ENCODE data around the gene SGO2.
"Not testable (repeated sequence)": the region's sequence is repeated elsewhere in the genome, so short reads cannot be mapped to it uniquely, and the experiment has no call there.

SGO2 gene

DNA sequence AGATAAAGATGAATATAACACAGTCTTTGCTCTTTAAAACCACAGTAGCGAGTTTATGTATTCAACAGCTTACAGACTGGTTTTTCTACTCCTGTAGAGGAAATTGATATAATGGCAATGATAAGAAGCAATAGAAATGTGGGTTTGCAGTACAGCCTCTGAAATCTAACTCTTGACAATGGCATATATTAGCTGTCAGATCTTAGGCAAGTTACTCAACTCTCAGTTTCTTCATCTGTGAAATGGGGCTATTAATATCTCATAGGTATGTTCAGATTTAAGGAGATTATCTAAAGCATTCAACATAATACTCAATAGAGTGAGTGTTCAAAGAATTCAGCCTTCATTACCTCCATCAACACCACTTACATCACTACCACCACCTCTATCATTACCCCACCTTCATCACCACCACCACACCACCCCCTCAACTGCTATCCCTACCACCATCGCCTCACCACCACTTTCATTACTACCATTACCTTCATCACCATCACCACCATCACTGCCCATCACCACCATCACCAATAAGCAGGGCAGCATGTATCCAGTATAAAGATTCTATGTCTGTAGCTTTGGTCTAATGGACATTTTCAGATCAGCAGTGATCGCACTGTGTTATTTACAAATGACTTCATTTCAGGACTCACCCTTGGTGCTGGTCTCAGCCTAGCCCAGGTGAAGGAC, 82.5 kb downstream of the SGO2 start:
- Histone ChIP-seq H2BK15ac (ENCODE audit: low read length) (no peak overlapping the region), H3K4me1 (ENCODE audit: control insufficient read depth in 2 of 2, insufficient read depth in 1 of 2, low read depth in 1 of 2, low read length in 2 of 2) (no peaks in the 10 kb centered on the region), H3K79me1 (ENCODE audit: low read depth, low read length) (no peaks in the 10 kb centered on the region), H3K27me3 (ENCODE audit: control insufficient read depth in 3 of 3, insufficient read depth in 3 of 3, low read depth in 1 of 3, low read length in 3 of 3) (peaks cover 0 to 4% (median 0%) of the 10 kb centered on the region in 3 experiments), H3K23ac (ENCODE audit: low read depth, low read length, poor library complexity) (no peak overlapping the region), H2BK5ac (ENCODE audit: low read length) (no peak overlapping the region), H3K4me2 (ENCODE audit: insufficient read depth, low read length, poor library complexity, severe bottlenecking) (no peak overlapping the region), H3K4me3 (ENCODE audit: low read length in 2 of 2) (no peak overlapping the region), H4K8ac (ENCODE audit: low read depth, low read length) (no peak overlapping the region), H3K18ac (ENCODE audit: low read length) (no peak overlapping the region), H3K4ac (ENCODE audit: low read length) (no peak overlapping the region), H3K14ac (ENCODE audit: low read length) (no peak overlapping the region), H3K9ac (ENCODE audit: low read depth, low read length, poor library complexity) (no peak overlapping the region), H3K27ac (replicated peaks; ENCODE audit: low read length) (no peak overlapping the region), H3K9me3 (replicated peaks in 1 of 2; ENCODE audit: control insufficient read depth in 2 of 2, insufficient read depth in 1 of 2, low read depth in 1 of 2, low read length in 2 of 2) (no peaks in the 10 kb centered on the region), H4K91ac (ENCODE audit: low read depth, low read length, poor library complexity) (no peak overlapping the region), H2BK120ac (ENCODE audit: low read depth, low read length) (no peak overlapping the region), H2AK5ac (ENCODE audit: low read depth, low read length) (no peak overlapping the region), H2AFZ (ENCODE audit: low read length) (no peak overlapping the region), H2BK12ac (ENCODE audit: low read length) (no peak overlapping the region), H3K36me3 (replicated peaks in 1 of 2; ENCODE audit: control insufficient read depth in 2 of 2, insufficient read depth in 2 of 2, low read length in 2 of 2) (no peaks in the 10 kb centered on the region)
- WGBS, 2 donors (ENCODE audit: extremely low coverage in 2 of 2, insufficient read length in 2 of 2, insufficient replicate concordance in 1 of 2), result 100% methylated on average over 1 of the region's 3 CpGs; no CpG with 5 or more reads in 1 of the 2 donors
- no peak for DNase-seq (ENCODE audit: low spot score)

- no peaks in the 10 kb centered on the region for H3K9me3 ChIP-seq (replicated peaks in 1 of 2; ENCODE audit: control insufficient read depth in 2 of 2, insufficient read depth in 1 of 2, low read depth in 1 of 2, low read length in 2 of 2)
- no peaks in the 10 kb centered on the region for H3K4me1 ChIP-seq (ENCODE audit: control insufficient read depth in 2 of 2, insufficient read depth in 1 of 2, low read depth in 1 of 2, low read length in 2 of 2)
- H3K4me2 ChIP-seq (ENCODE audit: insufficient read depth, low read length, poor library complexity, severe bottlenecking), result no peak overlapping the region
- no peaks in the 10 kb centered on the region for H3K27me3 ChIP-seq (ENCODE audit: control insufficient read depth in 3 of 3, insufficient read depth in 3 of 3, low read depth in 1 of 3, low read length in 3 of 3)
- H4K8ac ChIP-seq (ENCODE audit: low read depth, low read length), result no peak overlapping the region
- H3K4me3 ChIP-seq (ENCODE audit: low read length in 2 of 2), result no peak overlapping the region
- H3K36me3 ChIP-seq (replicated peaks in 1 of 2; ENCODE audit: control insufficient read depth in 2 of 2, insufficient read depth in 2 of 2, low read length in 2 of 2), result no peaks in the 10 kb centered on the region
- no peak overlapping the region for H2BK12ac ChIP-seq (ENCODE audit: low read length)
- H2BK5ac ChIP-seq (ENCODE audit: low read length), result no peak overlapping the region
- no peak overlapping the region for H4K91ac ChIP-seq (ENCODE audit: low read depth, low read length, poor library complexity)
- no peak overlapping the region for H3K4ac ChIP-seq (ENCODE audit: low read length)
- no peaks in the 10 kb centered on the region for H3K79me1 ChIP-seq (ENCODE audit: low read depth, low read length)
- no peak overlapping the region for H3K18ac ChIP-seq (ENCODE audit: low read length)
- H3K23ac ChIP-seq (ENCODE audit: low read depth, low read length, poor library complexity), result no peak overlapping the region
- DNase-seq (ENCODE audit: low spot score), result no peak
- no peak overlapping the region for H3K9ac ChIP-seq (ENCODE audit: low read depth, low read length, poor library complexity)
- H2BK120ac ChIP-seq (ENCODE audit: low read depth, low read length), result no peak overlapping the region
- no peak overlapping the region for H2BK15ac ChIP-seq (ENCODE audit: low read length)
- H3K27ac ChIP-seq (replicated peaks; ENCODE audit: low read length), result no peak overlapping the region
- no peak overlapping the region for H2AK5ac ChIP-seq (ENCODE audit: low read depth, low read length)
- no peak overlapping the region for H2AFZ ChIP-seq (ENCODE audit: low read length)
- H3K14ac ChIP-seq (ENCODE audit: low read length), result no peak overlapping the region
These were observed 83.1 kb downstream of the SGO2 start for GRCh38 chr2:200609028-200609614.

DNA sequence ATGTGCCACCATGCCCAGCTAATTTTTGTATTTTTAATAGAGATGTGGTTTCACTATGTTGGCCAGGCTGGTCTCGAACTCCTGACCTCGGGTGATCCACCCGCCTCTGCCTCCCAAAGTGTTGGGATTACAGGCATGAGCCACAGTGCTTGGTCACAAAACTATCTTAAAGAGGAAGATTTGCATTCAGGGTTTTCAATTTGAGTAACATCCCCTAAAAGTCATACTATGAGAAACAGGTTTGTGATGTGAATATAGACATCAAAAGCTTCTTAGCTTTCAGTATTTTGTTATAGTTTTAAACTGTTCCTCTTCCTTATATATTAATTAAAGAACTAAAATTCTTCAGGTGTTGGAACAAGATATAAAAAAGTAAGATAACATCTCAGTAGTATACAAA, 84.2 kb downstream of the SGO2 start:
- not testable (repeated sequence) for H3K4me1 ChIP-seq (ENCODE audit: control insufficient read depth in 2 of 2, insufficient read depth in 1 of 2, low read depth in 1 of 2, low read length in 2 of 2); H3K23ac ChIP-seq (ENCODE audit: low read depth, low read length, poor library complexity); H3K4me3 ChIP-seq (ENCODE audit: low read length in 2 of 2); H3K4me2 ChIP-seq (ENCODE audit: insufficient read depth, low read length, poor library complexity, severe bottlenecking); DNase-seq (ENCODE audit: low spot score); H3K18ac ChIP-seq (ENCODE audit: low read length); H3K36me3 ChIP-seq (replicated peaks in 1 of 2; ENCODE audit: control insufficient read depth in 2 of 2, insufficient read depth in 2 of 2, low read length in 2 of 2); H2BK15ac ChIP-seq (ENCODE audit: low read length); H4K8ac ChIP-seq (ENCODE audit: low read depth, low read length); H2AK5ac ChIP-seq (ENCODE audit: low read depth, low read length); H3K79me1 ChIP-seq (ENCODE audit: low read depth, low read length); H3K4ac ChIP-seq (ENCODE audit: low read length); H2BK120ac ChIP-seq (ENCODE audit: low read depth, low read length); H3K14ac ChIP-seq (ENCODE audit: low read length); H2AFZ ChIP-seq (ENCODE audit: low read length); H2BK5ac ChIP-seq (ENCODE audit: low read length); H4K91ac ChIP-seq (ENCODE audit: low read depth, low read length, poor library complexity); H3K9ac ChIP-seq (ENCODE audit: low read depth, low read length, poor library complexity); H2BK12ac ChIP-seq (ENCODE audit: low read length); H3K27ac ChIP-seq (replicated peaks; ENCODE audit: low read length); H3K27me3 ChIP-seq (ENCODE audit: control insufficient read depth in 3 of 3, insufficient read depth in 3 of 3, low read depth in 1 of 3, low read length in 3 of 3); H3K9me3 ChIP-seq (replicated peaks in 1 of 2; ENCODE audit: control insufficient read depth in 2 of 2, insufficient read depth in 1 of 2, low read depth in 1 of 2, low read length in 2 of 2)
- no CpG with 5 or more reads among the region's 3 CpGs for WGBS, 2 donors (ENCODE audit: extremely low coverage in 2 of 2, insufficient read length in 2 of 2, insufficient replicate concordance in 1 of 2)

DNA sequence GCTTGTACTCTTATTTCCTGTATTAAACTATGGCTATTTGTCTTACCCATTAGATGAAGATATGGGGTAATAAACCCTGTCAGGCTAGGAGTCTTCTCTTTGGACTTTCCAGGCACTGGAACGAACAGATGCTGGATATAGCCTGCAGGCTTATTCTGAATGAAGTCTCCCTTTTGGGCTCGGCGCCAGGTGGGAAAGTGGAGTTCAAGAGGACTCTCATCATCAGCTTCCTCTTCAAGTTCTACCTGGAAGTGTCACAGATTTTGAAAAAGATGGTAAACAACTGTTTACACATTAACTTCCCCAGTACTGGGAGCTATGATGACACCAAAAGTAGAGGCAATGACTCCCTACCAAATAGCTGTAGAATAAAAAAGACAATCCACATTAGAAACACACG, 87.7 kb downstream of the SGO2 start:
- H3K36me3 ChIP-seq (replicated peaks in 1 of 2; ENCODE audit: control insufficient read depth in 2 of 2, insufficient read depth in 2 of 2, low read length in 2 of 2), result no peaks in the 10 kb centered on the region

More for the DNA sequence above, 87.7 kb downstream of the SGO2 start:
- no peak overlapping the region for H2BK15ac ChIP-seq (ENCODE audit: low read length)
- H2BK120ac ChIP-seq (ENCODE audit: low read depth, low read length), result no peak overlapping the region
- no peaks in the 10 kb centered on the region for H3K79me1 ChIP-seq (ENCODE audit: low read depth, low read length)
- H3K23ac ChIP-seq (ENCODE audit: low read depth, low read length, poor library complexity), result no peak overlapping the region
- H3K4me1 ChIP-seq (ENCODE audit: control insufficient read depth in 2 of 2, insufficient read depth in 1 of 2, low read depth in 1 of 2, low read length in 2 of 2), result no peaks in the 10 kb centered on the region
- H3K9ac ChIP-seq (ENCODE audit: low read depth, low read length, poor library complexity), result no peak overlapping the region
- H4K91ac ChIP-seq (ENCODE audit: low read depth, low read length, poor library complexity), result no peak overlapping the region
- no peak overlapping the region for H2AK5ac ChIP-seq (ENCODE audit: low read depth, low read length)
- no peak overlapping the region for H3K18ac ChIP-seq (ENCODE audit: low read length)
- H3K9me3 ChIP-seq (replicated peaks in 1 of 2; ENCODE audit: control insufficient read depth in 2 of 2, insufficient read depth in 1 of 2, low read depth in 1 of 2, low read length in 2 of 2), result no peaks in the 10 kb centered on the region
- H2AFZ ChIP-seq (ENCODE audit: low read length), result no peak overlapping the region
- H3K14ac ChIP-seq (ENCODE audit: low read length), result no peak overlapping the region
- H3K27me3 ChIP-seq (ENCODE audit: control insufficient read depth in 3 of 3, insufficient read depth in 3 of 3, low read depth in 1 of 3, low read length in 3 of 3), result no peaks in the 10 kb centered on the region
- no peak overlapping the region for H3K4ac ChIP-seq (ENCODE audit: low read length)
- H4K8ac ChIP-seq (ENCODE audit: low read depth, low read length), result no peak overlapping the region
- H3K4me2 ChIP-seq (ENCODE audit: insufficient read depth, low read length, poor library complexity, severe bottlenecking), result no peak overlapping the region
- H2BK5ac ChIP-seq (ENCODE audit: low read length), result no peak overlapping the region
- H2BK12ac ChIP-seq (ENCODE audit: low read length), result no peak overlapping the region
- no peak overlapping the region for H3K4me3 ChIP-seq (ENCODE audit: low read length in 2 of 2)
- DNase-seq (ENCODE audit: low spot score), result no peak
- H3K27ac ChIP-seq (replicated peaks; ENCODE audit: low read length), result no peak overlapping the region
- WGBS, 2 donors (ENCODE audit: extremely low coverage in 2 of 2, insufficient read length in 2 of 2, insufficient replicate concordance in 1 of 2), result no CpG with 5 or more reads among the region's 4 CpGs

Measured in neuronal stem cell (in vitro differentiated cells).